D721Med (cell line): ENCODE results near the gene PI4KA.

Experiments
- DNase-seq: peaks from one replicate; pipeline ENCODE4 v3.0.0; 2011; ENCODE audit warnings: low spot score; ENCODE audit not compliant: insufficient read length
- FAIRE-seq: peaks from 2 replicates; lab custom pipeline; 2011; peaks lifted over from hg19 to GRCh38; lab: Jason Lieb, UNC
- TF ChIP-seq, protein P1 (sequence below): IDR thresholded peaks from 2 replicates; pipeline ENCODE4 v1.5.1; 2012; ENCODE audit warnings: mild to moderate bottlenecking, control low read depth; ENCODE audit not compliant: insufficient read depth; ENCODE audit errors: missing control alignments

The PI4KA gene

GRCh38 chr22:20660441-20661054 is 198.1 kb downstream of the PI4KA start:
- TF ChIP-seq, protein P1, sequence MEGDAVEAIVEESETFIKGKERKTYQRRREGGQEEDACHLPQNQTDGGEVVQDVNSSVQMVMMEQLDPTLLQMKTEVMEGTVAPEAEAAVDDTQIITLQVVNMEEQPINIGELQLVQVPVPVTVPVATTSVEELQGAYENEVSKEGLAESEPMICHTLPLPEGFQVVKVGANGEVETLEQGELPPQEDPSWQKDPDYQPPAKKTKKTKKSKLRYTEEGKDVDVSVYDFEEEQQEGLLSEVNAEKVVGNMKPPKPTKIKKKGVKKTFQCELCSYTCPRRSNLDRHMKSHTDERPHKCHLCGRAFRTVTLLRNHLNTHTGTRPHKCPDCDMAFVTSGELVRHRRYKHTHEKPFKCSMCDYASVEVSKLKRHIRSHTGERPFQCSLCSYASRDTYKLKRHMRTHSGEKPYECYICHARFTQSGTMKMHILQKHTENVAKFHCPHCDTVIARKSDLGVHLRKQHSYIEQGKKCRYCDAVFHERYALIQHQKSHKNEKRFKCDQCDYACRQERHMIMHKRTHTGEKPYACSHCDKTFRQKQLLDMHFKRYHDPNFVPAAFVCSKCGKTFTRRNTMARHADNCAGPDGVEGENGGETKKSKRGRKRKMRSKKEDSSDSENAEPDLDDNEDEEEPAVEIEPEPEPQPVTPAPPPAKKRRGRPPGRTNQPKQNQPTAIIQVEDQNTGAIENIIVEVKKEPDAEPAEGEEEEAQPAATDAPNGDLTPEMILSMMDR, result no peak
- FAIRE-seq (no peak), DNase-seq (no peak)

- no peak for FAIRE-seq
- TF ChIP-seq, protein P1, result no peak
Measured at GRCh38 chr22:20659920-20660319, 198.7 kb downstream of the PI4KA start.

GRCh38 chr22:20659258-20659657 is 199.4 kb downstream of the PI4KA start:
- TF ChIP-seq, protein P1, result no peak
- DNase-seq (no peak), FAIRE-seq (no peak)

More at GRCh38 chr22:20659920-20660319, 198.7 kb downstream of the PI4KA start:
- DNase-seq, result no peak

DNA sequence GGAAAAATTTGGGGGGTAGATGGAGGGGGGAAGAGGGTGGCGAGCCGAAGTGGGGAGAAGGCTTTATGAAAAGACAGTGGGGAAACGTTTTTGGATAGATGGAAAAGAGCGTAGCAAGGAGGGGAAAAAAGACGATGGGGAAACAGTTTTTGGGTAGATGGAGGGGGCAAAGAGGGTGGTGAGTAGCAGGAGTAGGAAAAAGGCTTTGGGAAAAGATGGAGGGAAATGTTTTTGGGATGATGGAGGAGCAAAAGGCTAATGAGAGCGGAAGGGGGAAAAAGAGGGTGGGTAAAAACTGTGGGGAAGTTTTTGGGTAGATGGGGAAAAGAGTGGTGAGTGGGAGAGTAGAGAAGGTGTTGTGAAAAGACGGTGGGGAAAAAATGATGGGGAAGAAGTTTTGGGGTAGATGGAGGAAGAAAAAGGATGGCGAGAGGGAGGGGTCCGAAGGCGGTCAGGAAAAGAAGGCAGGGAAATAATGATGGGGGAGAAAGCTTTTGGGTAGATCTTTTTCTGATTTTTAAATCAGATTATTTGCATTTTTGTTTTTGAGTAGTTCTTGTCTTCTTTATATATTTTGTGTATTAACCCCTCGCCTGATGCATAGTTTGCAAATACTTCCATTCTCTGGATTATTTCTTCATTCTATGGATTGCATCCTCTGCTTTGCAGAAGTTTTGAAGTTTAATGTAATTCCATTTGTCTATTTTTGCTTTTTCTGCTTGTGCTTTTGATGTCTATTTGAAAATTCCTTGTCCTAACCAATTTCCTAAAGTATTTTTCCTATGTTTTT is 200.0 kb downstream of the PI4KA start:
- TF ChIP-seq, protein P1, result no peak
- DNase-seq (no peak), FAIRE-seq (no peak)

DNA sequence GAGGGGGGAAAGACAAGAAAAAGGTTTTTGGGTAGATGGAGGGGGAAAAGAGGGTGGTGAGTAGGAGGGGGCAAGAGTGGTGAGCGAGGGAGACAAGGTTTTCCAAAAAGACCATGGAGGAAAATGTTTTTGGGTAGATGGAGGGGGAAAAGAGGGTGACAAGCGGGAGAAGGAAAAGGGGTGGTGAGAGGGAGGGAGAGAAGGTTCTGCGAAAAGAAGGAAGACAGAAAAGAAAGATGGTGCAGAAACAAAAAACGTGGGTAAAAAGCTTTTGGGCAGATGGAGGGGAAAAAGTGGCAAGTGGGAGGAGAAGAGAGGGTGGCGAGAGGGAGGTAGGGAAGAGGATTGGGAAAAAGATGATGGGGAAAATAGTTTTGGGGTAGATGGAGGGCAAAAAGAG is 200.6 kb downstream of the PI4KA start:
- FAIRE-seq (no peak), DNase-seq (no peak)
- TF ChIP-seq, protein P1, result no peak
